ENCODE results near the gene QARS1. TPM values are rescaled to one million over a fixed set of nuclear protein-coding genes. Genes with fewer than 3 reads are reported as not detected.

QARS1 gene
- total and polyA plus RNA-seq, 12 donors = 120 to 369 (median 206) TPM

- Histone ChIP-seq H3K9me3 (no peaks in the 10 kb centered on the region), H3K27ac (no peak overlapping the region), H3K27me3 (no peaks in the 10 kb centered on the region), H3K36me3 (peaks cover 0 to 100% (median 96%) of the 10 kb centered on the region in 9 donors), H3K4me3 (no peak overlapping the region), H3K4me1 (peaks cover 0 to under 1% (median 0%) of the 10 kb centered on the region in 9 donors)
- intact Hi-C loops (cut with DNase I) = no loop called here
- DNase-seq (no peak), ATAC-seq (no peak)
- WGBS, 2 donors = 86 to 91% methylated on average over 14 of the region's 14 CpGs
- TF ChIP-seq CTCF (IDR thresholded peaks at IDR 0.05) = no peak
Measured at GRCh38 chr3:49112262-49112661, 7.7 kb upstream of the QARS1 start.

DNA sequence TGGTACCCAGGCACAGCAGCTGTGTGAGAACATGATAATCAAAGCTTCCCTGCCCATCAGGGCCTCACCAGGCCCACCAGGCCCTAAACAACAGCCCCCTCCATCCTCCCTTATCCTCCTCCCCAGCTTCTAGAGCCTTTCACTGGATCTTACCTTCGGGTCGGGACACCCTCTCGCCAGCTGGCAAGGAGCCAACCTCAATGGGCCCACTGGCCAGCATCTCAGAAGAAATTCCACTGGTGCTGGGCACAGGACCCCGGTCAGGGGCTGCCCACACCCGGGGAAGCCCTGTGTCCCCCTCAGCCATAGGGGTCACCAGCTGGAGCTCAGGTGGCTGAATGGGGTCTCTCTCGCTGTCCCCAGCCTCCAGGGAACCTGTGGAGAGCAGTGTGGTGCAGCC, 6.8 kb upstream of the QARS1 start:
- Histone ChIP-seq H3K27ac (no peak overlapping the region), H3K36me3 (peaks cover 0 to 100% (median 90%) of the 10 kb centered on the region in 9 donors), H3K4me1 (no peaks in the 10 kb centered on the region), H3K4me3 (no peak overlapping the region), H3K9me3 (no peaks in the 10 kb centered on the region), H3K27me3 (no peaks in the 10 kb centered on the region)
- DNase-seq (no peak), ATAC-seq (no peak)
- no peak for TF ChIP-seq CTCF (IDR thresholded peaks at IDR 0.05)
- intact Hi-C loops (cut with DNase I) = no loop called here
- WGBS, 2 donors = 69 to 76% methylated on average over 6 of the region's 6 CpGs

DNA sequence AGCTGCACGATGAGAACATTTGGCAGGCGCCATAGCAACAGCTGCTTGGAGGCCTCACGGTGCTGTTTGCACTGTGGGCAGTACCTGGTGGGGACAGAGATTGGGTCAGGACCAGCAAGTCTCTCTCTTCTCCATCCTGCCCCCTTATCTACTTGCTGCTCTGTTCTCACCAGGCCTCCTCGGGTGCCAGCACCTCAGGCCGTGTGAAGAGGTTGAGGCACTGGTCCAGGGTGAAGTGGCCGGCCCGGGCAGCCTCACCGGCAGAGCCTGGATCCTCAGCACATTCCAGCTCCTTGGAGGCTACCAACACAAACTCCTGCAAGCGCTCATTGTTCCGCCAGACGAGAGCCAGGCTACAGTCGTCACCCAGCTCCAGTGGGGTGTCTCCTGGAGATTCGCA, 6.2 kb upstream of the QARS1 start:
- no peak for TF ChIP-seq CTCF (IDR thresholded peaks at IDR 0.05)
- WGBS, 2 donors = 66 to 80% methylated on average over 13 of the region's 13 CpGs
- no peak overlapping the region for H3K27ac ChIP-seq
- ATAC-seq (no peak), DNase-seq (no peak)
- intact Hi-C loops (cut with DNase I) = no loop called here
- peaks cover 0 to 98% (median 84%) of the 10 kb centered on the region in 9 donors for H3K36me3 ChIP-seq
- H3K9me3 ChIP-seq = no peaks in the 10 kb centered on the region
- no peaks in the 10 kb centered on the region for H3K27me3 ChIP-seq
- peaks cover 0 to 4% (median under 1%) of the 10 kb centered on the region in 9 donors for H3K4me1 ChIP-seq
- no peak overlapping the region for H3K4me3 ChIP-seq

DNA sequence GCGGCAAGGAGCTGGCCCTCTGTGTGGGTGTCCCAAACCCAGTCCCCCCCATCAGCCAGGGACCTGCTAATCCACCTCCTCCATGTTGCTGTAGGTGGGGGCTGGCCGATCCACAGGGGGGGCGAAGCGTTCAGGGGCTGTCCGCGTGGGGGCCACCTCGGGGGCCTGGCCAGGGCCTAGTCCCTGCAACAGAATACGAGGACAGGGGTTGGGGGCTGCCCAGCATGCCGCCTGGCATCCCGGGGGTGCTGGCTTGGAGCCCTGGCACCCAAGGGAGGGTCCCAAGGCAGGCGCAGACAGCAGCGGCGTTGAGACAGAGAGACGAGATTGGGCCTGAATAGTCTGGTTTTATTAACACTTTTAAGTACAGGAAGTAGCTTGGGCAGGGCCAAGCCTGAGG, 3.8 kb upstream of the QARS1 start:
- H3K27ac ChIP-seq = no peak overlapping the region
- ATAC-seq (no peak), DNase-seq (no peak)
- peaks cover 0 to 78% (median 60%) of the 10 kb centered on the region in 9 donors for H3K36me3 ChIP-seq
- H3K4me1 ChIP-seq = peaks cover 9 to 21% (median 16%) of the 10 kb centered on the region in 9 donors
- H3K4me3 ChIP-seq = no peak overlapping the region
- H3K27me3 ChIP-seq = no peaks in the 10 kb centered on the region
- no peak for TF ChIP-seq CTCF (IDR thresholded peaks at IDR 0.05)
- intact Hi-C loops (cut with DNase I) = loop anchor here in 1 of 10 donors (10.0 kb wide), 1 partner anchor 336 kb away; no protein-coding TSS in a partner anchor
- H3K9me3 ChIP-seq = no peaks in the 10 kb centered on the region
- 79 to 83% methylated on average over 14 of the region's 14 CpGs for WGBS, 2 donors

Data from heart right ventricle (tissue), 16 donors.